HG03025 (cell line): ENCODE measurements around the gene TUBB3.
"Not testable (repeated sequence)": the region's sequence is repeated elsewhere in the genome, so short reads cannot be mapped to it uniquely, and the experiment has no call there.

ENCODE experiments used
- ATAC-seq: cut with Tn5 transposase; IDR thresholded peaks from one replicate; pipeline ENCODE4 v1.9.1; 2021; ENCODE audit warnings: mild to moderate bottlenecking, moderate library complexity; ENCODE audit not compliant: unreplicated experiment, low FRiP score

TUBB3 gene

GRCh38 chr16:89922884-89923639 lies at the start of gene TUBB3:
TSS of gene TUBB3 (plus strand) at chr16:89923342. CDS start at chr16:89923402, 60 bp downstream.
- no peak for ATAC-seq

DNA sequence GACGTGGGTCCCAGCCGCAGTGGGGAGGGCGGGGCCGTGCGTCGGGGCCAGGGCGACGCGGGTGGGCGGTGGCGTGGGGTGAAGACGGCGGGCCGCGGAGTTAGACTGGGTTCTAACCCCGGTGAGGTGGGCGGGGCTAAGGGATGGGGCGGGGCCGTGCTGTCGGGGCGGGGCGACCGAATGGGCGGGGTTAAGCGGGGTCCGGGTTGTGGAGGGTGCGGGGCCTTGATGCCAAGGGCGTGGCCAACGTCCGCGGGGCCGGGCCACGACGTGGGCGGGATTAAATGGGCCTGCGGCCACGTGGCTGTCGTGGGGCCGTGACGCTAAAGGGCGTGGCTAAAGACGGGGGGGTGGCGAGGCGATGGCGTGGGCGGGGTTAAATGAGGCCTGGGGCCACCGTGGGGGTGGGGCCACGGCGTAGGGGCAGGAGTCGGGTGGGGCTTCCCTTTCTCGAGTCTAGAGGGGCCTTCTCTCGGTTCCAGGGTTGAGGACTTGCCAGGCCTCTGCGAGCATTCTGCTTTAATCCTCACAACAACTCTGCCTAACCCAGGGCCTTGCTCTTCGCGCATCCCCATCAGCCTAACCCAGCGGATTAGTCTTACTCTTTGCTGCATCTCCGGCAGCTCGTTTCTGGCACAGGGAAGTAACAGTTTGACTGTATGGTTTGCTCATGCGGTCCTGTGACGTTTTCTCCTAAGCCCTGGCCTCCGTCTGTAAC lies 49.0 kb upstream of the TUBB3 start:
- peak; percentile 59 for ATAC-seq

GRCh38 chr16:89879123-89879522 lies 44.0 kb upstream of the TUBB3 start:
- not testable (repeated sequence) for ATAC-seq

DNA sequence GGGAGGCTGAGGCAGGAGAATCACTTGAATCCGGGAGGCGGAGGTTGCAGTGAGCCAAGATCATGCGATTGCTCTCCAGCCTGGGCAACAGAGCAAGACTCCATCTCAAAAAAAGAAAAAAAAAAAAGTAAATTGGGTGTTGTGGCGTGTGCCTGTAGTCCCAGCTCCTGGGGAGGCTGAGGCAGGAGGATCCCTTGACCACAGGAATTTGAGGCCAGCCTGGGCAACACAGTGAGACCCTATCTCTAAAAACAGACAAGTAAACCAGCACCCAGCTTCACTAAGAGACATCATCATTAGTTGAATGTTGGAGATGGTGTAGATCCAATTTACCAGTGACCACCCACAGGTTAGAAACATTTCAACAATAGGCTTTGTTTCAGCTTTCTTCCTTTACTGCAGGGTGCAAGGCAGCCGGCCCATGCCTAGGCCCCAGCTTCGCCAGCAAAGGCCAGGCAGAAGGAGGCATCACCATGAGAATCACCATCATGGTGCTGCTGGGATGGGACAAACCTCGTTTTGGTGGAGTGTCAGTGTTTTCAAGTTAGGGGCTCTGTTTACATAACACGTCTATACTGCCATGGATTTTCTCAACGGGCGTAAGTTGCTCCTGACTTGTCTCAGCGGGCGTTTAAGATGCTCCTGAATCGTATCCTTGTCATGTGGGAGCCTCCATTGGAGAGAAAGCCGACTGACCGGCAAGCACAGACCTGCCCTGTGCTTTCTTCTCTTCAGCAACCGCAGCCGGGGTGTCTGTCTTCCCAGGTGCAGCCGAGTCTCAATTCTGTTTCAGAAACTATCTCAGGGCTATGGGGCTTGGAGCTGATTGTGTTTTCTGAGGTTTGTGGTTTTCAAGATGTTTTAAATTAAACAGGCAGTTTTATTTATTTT lies 42.4 kb upstream of the TUBB3 start:
- no peak for ATAC-seq

DNA sequence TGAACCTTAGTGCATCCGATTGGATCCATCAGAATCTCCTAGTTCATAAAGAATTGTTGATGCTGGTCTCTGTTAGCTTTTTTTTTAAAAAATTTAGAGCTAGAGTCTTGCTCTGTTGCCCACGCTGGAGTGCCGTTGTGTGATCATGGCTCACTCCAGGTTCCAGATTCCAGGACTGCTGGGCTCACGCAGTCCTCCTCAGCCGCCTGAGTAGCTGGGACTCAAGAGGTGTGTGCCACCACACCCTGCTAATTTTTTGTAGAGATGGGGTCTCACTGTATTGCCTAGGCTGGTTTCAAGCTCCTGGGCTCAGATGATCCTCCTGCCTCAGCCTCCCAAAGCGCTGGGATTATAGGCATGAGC lies 41.8 kb upstream of the TUBB3 start:
- no peak for ATAC-seq

GRCh38 chr16:89883346-89884040 lies 39.6 kb upstream of the TUBB3 start:
- ATAC-seq, result no peak

GRCh38 chr16:89884041-89884421 lies 39.1 kb upstream of the TUBB3 start:
- ATAC-seq, result no peak

DNA sequence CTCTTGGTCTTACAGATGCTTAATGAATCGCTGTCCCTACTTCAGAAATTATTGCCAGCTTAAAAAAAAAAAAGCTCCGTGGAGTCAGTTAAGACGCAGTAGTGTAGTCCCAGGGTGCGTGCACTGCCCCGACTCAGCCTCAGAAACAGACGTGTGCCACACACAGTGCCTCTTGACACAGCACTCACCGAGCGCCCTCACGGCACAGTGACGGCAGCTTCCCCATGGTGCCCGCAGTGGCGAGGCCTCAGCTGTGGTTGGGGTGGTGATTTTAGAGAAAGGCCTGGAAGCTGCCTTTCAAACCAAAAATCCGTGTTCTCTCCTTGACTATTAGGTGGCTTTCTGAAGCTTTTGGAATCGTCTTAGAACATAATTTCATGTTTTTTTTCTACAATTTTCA lies 35.9 kb upstream of the TUBB3 start:
- ATAC-seq, result no peak

GRCh38 chr16:89890200-89890599 lies 32.9 kb upstream of the TUBB3 start:
- no peak for ATAC-seq

- no peak for ATAC-seq
Measured at GRCh38 chr16:89890886-89891657, 32.1 kb upstream of the TUBB3 start.

GRCh38 chr16:89892055-89892630 lies 31.0 kb upstream of the TUBB3 start:
- ATAC-seq, result no peak

DNA sequence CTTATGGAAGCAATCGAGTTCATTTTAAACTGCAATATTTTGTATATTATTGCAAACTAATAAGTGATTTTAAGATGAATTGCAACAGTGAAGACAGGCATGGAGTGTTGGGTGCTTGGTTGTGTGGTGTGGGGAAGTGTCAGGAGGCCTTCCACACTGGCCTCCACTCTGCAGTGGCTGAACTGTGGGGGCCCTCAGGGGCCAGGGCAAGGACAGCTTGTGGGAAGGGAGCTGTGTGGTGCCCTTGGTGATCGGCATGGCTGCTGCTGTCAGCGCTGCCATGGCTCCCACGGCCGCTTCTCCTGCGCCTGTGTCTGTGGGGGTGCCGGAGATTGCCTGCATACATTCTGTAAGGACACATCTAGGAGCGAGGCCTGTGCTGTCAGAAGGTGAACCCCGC lies 30.5 kb upstream of the TUBB3 start:
- ATAC-seq, result no peak

DNA sequence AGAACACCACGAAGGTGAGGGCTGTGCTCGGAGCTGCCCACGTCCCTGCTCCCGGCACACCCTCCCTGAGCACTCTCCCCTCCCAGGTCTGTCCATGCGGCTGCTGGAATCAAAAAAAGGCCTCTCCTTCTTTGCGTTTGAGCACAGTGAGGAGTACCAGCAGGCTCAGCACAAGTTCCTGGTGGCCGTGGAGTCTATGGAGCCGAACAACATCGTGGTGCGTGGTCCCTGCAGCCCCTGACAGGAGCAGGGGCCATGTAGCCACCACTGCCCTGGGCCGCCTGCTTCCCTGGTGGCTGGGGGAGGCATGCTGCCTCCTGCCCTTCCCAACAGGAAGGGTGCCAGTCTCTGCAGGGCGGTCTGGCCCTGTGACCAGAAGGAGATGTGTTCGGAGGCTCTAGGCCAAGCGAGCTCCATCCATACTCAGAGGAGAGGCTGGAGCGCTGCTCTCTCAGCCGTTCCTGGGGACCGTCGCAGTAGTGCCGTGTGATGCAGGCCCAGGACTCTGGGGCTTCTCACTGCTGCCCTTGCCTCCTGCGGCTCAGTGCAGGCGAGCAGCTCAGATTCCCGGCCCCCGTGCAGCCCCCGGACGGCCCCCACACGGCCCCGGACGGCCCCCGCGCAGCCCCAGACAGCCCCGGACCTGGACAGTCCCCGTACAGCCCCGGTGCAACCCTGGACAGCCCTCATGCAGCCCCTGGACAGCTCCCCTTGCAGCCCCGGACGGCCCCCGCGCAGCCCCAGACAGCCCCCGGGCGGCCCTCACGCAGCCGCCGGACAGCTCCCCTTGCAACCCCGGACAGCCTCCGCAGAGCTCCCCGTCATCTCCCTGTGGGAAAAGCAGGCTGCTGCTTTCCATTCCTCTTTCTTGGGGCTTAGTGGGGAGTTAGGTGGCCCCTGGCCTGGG lies 29.2 kb upstream of the TUBB3 start:
- no peak for ATAC-seq

DNA sequence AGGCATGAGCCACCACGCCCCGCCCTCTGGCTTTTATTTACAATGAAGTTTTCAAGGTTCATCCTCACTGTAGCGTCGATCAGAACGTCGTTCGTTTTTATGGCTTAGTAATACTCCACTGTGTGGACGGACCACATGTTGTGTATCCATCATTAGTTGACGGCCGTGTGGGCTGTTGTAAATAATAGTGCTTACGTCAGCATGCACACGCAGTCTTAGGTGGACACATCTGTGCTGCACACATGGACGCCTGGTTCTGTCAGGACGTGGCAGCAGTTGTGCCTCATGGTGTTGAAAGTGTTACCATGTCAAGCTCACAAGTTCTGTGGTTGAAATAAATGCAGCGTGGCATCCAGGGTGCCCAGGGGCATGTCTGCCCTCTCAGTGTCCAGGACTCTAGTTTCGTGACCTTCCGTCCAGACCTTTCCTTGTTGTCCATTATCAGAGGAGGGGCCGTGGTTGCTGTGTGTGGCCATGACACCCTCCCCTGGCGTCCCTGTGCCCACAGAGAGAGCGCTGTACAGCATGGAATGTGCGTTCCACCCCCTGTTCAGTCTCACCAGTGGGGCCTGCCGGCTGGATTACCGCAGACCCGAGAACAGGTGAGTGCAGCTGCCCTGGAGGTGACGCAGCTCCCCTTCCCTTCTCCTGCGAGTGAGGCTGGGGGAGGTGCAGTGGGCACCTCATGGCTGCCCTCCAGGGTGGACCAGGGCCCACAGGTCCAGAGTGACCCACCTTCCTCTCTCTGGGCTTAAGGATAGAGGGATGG lies 27.5 kb upstream of the TUBB3 start:
- no peak for ATAC-seq

DNA sequence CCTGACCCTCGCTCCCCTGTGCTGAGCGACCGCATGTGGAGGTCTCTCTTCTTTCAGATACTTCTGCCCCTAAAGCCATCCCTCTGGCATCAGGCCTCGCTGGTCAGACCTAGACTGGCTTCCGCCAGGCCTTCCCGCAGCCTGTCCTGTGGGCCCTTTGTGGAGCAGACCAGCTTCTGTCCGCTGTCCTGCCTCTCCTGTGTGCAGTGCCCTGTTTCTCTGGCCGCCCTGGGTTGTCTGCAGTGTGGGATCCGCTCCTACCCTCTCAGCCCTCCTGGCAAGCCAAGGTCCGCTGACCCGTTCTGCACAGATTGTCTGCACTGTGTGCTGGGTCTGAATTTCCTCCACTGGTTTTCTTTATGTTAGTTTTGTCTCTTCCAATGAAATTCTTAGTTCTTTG lies 25.9 kb upstream of the TUBB3 start:
- ATAC-seq, result no peak

- ATAC-seq, result no peak
Measured at GRCh38 chr16:89898201-89898967, 24.8 kb upstream of the TUBB3 start.

DNA sequence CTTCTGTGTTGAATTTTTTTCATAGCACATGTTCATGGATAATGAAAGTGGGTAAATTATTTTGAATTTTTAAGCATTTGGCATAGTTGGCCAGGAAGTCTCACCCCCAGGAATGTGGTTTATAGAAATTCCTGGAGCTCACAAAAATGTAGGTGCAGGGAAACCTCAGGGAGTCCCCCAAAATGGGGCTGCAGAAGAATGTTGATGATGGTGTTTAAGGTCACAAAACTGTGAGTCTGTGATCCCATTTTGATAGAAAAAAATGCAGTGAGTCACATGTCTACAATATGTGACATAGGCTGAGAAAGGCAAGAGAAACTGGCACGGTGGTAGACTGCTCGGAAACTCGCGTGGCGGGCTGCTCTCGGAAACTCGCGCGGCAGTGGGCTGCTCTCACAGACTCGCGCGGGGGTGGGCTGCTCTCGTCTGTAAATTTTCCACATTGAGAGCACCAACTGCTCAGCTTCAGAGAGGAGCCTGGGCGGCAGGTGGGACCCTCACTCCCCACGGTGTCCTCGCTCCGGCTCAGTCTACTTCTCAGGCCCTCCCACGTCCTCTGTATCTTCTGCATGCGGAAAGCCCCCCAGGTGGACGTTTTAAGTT lies 23.2 kb upstream of the TUBB3 start:
- ATAC-seq, result no peak
